ENCODE results near the gene RCN1.
"Not testable (repeated sequence)": the region's sequence is repeated elsewhere in the genome, so short reads cannot be mapped to it uniquely, and the experiment has no call there.

RCN1 gene

GRCh38 chr11:32090545-32091370 lies at the start of gene RCN1:
Gene RCN1, plus strand, starts transcription at chr11:32091074. Its CDS starts 123 bp downstream, at chr11:32091197.
- DNase-seq, result peak; percentile 15

- DNase-seq, result no peak
Observed at GRCh38 chr11:32043737-32044136, 47.1 kb upstream of the RCN1 start.

GRCh38 chr11:32044158-32044863 lies 46.6 kb upstream of the RCN1 start:
- DNase-seq, result no peak

GRCh38 chr11:32045456-32045855 lies 45.4 kb upstream of the RCN1 start:
- no peak for DNase-seq

- DNase-seq, result no peak
Observed at GRCh38 chr11:32050264-32050663, 40.6 kb upstream of the RCN1 start.

- DNase-seq, result peak; percentile 1
Observed at GRCh38 chr11:32052215-32052614, 38.7 kb upstream of the RCN1 start.

GRCh38 chr11:32053151-32053888 lies 37.6 kb upstream of the RCN1 start:
- no peak for DNase-seq

- no peak for DNase-seq
Observed at GRCh38 chr11:32055861-32056260, 35.0 kb upstream of the RCN1 start.

GRCh38 chr11:32056438-32056837 lies 34.4 kb upstream of the RCN1 start:
- no peak for DNase-seq

GRCh38 chr11:32059686-32060462 lies 31.0 kb upstream of the RCN1 start:
- DNase-seq, result no peak

- no peak for DNase-seq
Observed at GRCh38 chr11:32062540-32062939, 28.3 kb upstream of the RCN1 start.

GRCh38 chr11:32063031-32063430 lies 27.8 kb upstream of the RCN1 start:
- DNase-seq, result not testable (repeated sequence)

- no peak for DNase-seq
Observed at GRCh38 chr11:32065865-32066629, 24.8 kb upstream of the RCN1 start.

- no peak for DNase-seq
Observed at GRCh38 chr11:32068134-32068870, 22.6 kb upstream of the RCN1 start.

- DNase-seq, result no peak
Observed at GRCh38 chr11:32069361-32070058, 21.4 kb upstream of the RCN1 start.

GRCh38 chr11:32070692-32071091 lies 20.2 kb upstream of the RCN1 start:
- no peak for DNase-seq

GRCh38 chr11:32071811-32072210 lies 19.1 kb upstream of the RCN1 start:
- no peak for DNase-seq

GRCh38 chr11:32072872-32073643 lies 17.8 kb upstream of the RCN1 start:
- no peak for DNase-seq

- no peak for DNase-seq
Observed at GRCh38 chr11:32073644-32074026, 17.2 kb upstream of the RCN1 start.

GRCh38 chr11:32079553-32079952 lies 11.3 kb upstream of the RCN1 start:
- DNase-seq, result no peak
